BLaER1 treated with 17β-estradiol and CSF1 and Interleukin-3, amounts not matched to agents 10 nM and 100 nM (cell line): ENCODE measurements around the gene NRG3.

Experiments used
- H3K27ac ChIP-seq, 11 experiments: shearing (Covaris generic); formaldehyde crosslinking; 2 replicates each; pipeline ENCODE4 v1.8.1; 2022
- H3K27me3 ChIP-seq, 11 experiments: shearing (Covaris generic); formaldehyde crosslinking; 2 replicates each; pipeline ENCODE4 v1.8.1; 2022
- H3K36me3 ChIP-seq, 11 experiments: shearing (Covaris generic); formaldehyde crosslinking; 2 replicates each; pipeline ENCODE4 v1.8.1; 2022
- H3K4me1 ChIP-seq, 10 experiments: shearing (Covaris generic); formaldehyde crosslinking; 2 replicates each; pipeline ENCODE4 v1.8.1; 2022
- H3K4me2 ChIP-seq, 11 experiments: shearing (Covaris generic); formaldehyde crosslinking; 2 replicates each; pipeline ENCODE4 v1.8.1; 2022
- H3K4me3 ChIP-seq, 10 experiments: shearing (Covaris generic); formaldehyde crosslinking; 2 replicates each; pipeline ENCODE4 v1.8.1; 2022
- H3K9ac ChIP-seq, 11 experiments: shearing (Covaris generic); formaldehyde crosslinking; 2 replicates each; pipeline ENCODE4 v1.8.1; 2022
- H3K9me3 ChIP-seq, 11 experiments: shearing (Covaris generic); formaldehyde crosslinking; replicated peaks in 1 of 11; 2 replicates each; pipeline ENCODE4 v1.8.1; 2022
- H4K20me1 ChIP-seq, 11 experiments: shearing (Covaris generic); formaldehyde crosslinking; 2 replicates each; pipeline ENCODE4 v1.8.1; 2022
- Cebpa-rat ChIP-seq, 11 experiments: shearing (Covaris generic); IDR thresholded peaks; 2 replicates each; pipeline ENCODE4 v1.8.1; 2022

NRG3 gene

GRCh38 chr10:81875467-81876252, 666 bp downstream of the NRG3 start:
- peaks cover 15 to 78% (median 61%) of the 10 kb centered on the region in 10 experiments for H3K4me1 ChIP-seq
- no peaks in the 10 kb centered on the region for H3K36me3 ChIP-seq
- no peak for TF ChIP-seq Cebpa-rat (IDR thresholded peaks at IDR 0.05)
- H3K27me3 ChIP-seq = peaks cover 0 to 56% (median 0%) of the 10 kb centered on the region in 11 experiments; a peak in 10 of 22 replicates
- no peaks in the 10 kb centered on the region for H3K9me3 ChIP-seq
- peak overlapping the region; percentile 86 to 99 (median 96) for H3K4me2 ChIP-seq
- H3K27ac ChIP-seq = peak overlapping the region; percentile 13 to 86 (median 79); a peak in 19 of 22 replicates
- H3K9ac ChIP-seq = peak overlapping the region; percentile 72 to 89 (median 82)
- H3K4me3 ChIP-seq = peak overlapping the region; percentile 61 to 91 (median 85)
- H4K20me1 ChIP-seq = peaks cover 0 to 62% (median 11%) of the 10 kb centered on the region in 11 experiments; a peak in 11 of 22 replicates

GRCh38 chr10:81876253-81877077, 1.5 kb downstream of the NRG3 start:
- Histone ChIP-seq H3K4me3 (peak overlapping the region; percentile 61 to 91 (median 85)), H3K9ac (peak overlapping the region; percentile 72 to 89 (median 82); a peak in 20 of 22 replicates), H3K9me3 (no peaks in the 10 kb centered on the region), H3K4me2 (peak overlapping the region; percentile 86 to 99 (median 96)), H3K4me1 (peaks cover 15 to 86% (median 65%) of the 10 kb centered on the region in 10 experiments), H4K20me1 (peaks cover 0 to 67% (median 11%) of the 10 kb centered on the region in 11 experiments; a peak in 11 of 22 replicates), H3K27ac (peak overlapping the region in 9 of 11 experiments; percentile 68 to 86 (median 79); a peak in 18 of 22 replicates), H3K27me3 (peaks cover 0 to 56% (median 0%) of the 10 kb centered on the region in 11 experiments; a peak in 10 of 22 replicates), H3K36me3 (no peaks in the 10 kb centered on the region)
- no peak for TF ChIP-seq Cebpa-rat (IDR thresholded peaks at IDR 0.05)

GRCh38 chr10:81877596-81877995, 2.6 kb downstream of the NRG3 start:
- peaks cover 0 to 70% (median 11%) of the 10 kb centered on the region in 11 experiments; a peak in 11 of 22 replicates for H4K20me1 ChIP-seq
- no peak for TF ChIP-seq Cebpa-rat (IDR thresholded peaks at IDR 0.05)
- peak overlapping the region in 2 of 11 experiments; percentile 83 to 86; a peak in 2 of 22 replicates for H3K27ac ChIP-seq
- H3K4me2 ChIP-seq = peak overlapping the region in 10 of 11 experiments; percentile 86 to 99 (median 97); a peak in 18 of 22 replicates
- peaks cover 11 to 86% (median 59%) of the 10 kb centered on the region in 10 experiments; a peak in 19 of 20 replicates for H3K4me1 ChIP-seq
- no peaks in the 10 kb centered on the region for H3K36me3 ChIP-seq
- H3K4me3 ChIP-seq = peak overlapping the region in 7 of 10 experiments; percentile 79 to 91 (median 85); a peak in 12 of 20 replicates
- H3K9me3 ChIP-seq = no peaks in the 10 kb centered on the region
- H3K27me3 ChIP-seq = peaks cover 0 to 56% (median 0%) of the 10 kb centered on the region in 11 experiments; a peak in 10 of 22 replicates
- H3K9ac ChIP-seq = peak overlapping the region in 6 of 11 experiments; percentile 75 to 89 (median 84); a peak in 9 of 22 replicates

- H3K4me1 ChIP-seq = peaks cover 8 to 58% (median 42%) of the 10 kb centered on the region in 10 experiments; a peak in 18 of 20 replicates
Observed at GRCh38 chr10:81882011-81882410, 7.0 kb downstream of the NRG3 start.

GRCh38 chr10:81884856-81885255, 9.9 kb downstream of the NRG3 start:
- no peaks in the 10 kb centered on the region for H3K9me3 ChIP-seq
- peaks cover 0 to 83% (median 0%) of the 10 kb centered on the region in 11 experiments; a peak in 3 of 22 replicates for H4K20me1 ChIP-seq
- TF ChIP-seq Cebpa-rat (IDR thresholded peaks at IDR 0.05) = no peak
- peaks cover 0 to 47% (median 10%) of the 10 kb centered on the region in 11 experiments; a peak in 11 of 22 replicates for H3K36me3 ChIP-seq
- peaks cover 5 to 30% (median 19%) of the 10 kb centered on the region in 10 experiments; a peak in 15 of 20 replicates for H3K4me1 ChIP-seq
- no peak overlapping the region for H3K4me2 ChIP-seq
- H3K4me3 ChIP-seq = no peak overlapping the region
- no peaks in the 10 kb centered on the region for H3K27me3 ChIP-seq
- no peak overlapping the region for H3K27ac ChIP-seq
- no peak overlapping the region for H3K9ac ChIP-seq

More at GRCh38 chr10:81882011-81882410, 7.0 kb downstream of the NRG3 start:
- peaks cover 0 to 14% (median 0%) of the 10 kb centered on the region in 11 experiments; a peak in 4 of 22 replicates for H3K27me3 ChIP-seq
- no peaks in the 10 kb centered on the region for H3K9me3 ChIP-seq
- no peak overlapping the region for H3K9ac ChIP-seq
- no peak overlapping the region for H3K4me3 ChIP-seq
- H4K20me1 ChIP-seq = peaks cover 0 to 82% (median 0%) of the 10 kb centered on the region in 11 experiments; a peak in 5 of 22 replicates
- no peak overlapping the region for H3K27ac ChIP-seq
- H3K36me3 ChIP-seq = peaks cover 0 to 28% (median 0%) of the 10 kb centered on the region in 11 experiments; a peak in 6 of 22 replicates
- H3K4me2 ChIP-seq = peak overlapping the region in 5 of 11 experiments; percentile 2 to 95 (median 45); a peak in 9 of 22 replicates
- TF ChIP-seq Cebpa-rat (IDR thresholded peaks at IDR 0.05) = no peak

- Histone ChIP-seq H3K27ac (no peak overlapping the region), H3K9me3 (no peaks in the 10 kb centered on the region), H3K27me3 (no peaks in the 10 kb centered on the region), H3K4me2 (no peak overlapping the region), H3K9ac (no peak overlapping the region), H3K36me3 (peaks cover 0 to 53% (median 16%) of the 10 kb centered on the region in 11 experiments; a peak in 11 of 22 replicates), H4K20me1 (peaks cover 0 to 83% (median 0%) of the 10 kb centered on the region in 11 experiments; a peak in 3 of 22 replicates), H3K4me3 (no peak overlapping the region), H3K4me1 (peaks cover 5 to 24% (median 13%) of the 10 kb centered on the region in 10 experiments; a peak in 15 of 20 replicates)
- TF ChIP-seq Cebpa-rat (IDR thresholded peaks at IDR 0.05) = no peak
Observed at GRCh38 chr10:81885491-81885890, 10.5 kb downstream of the NRG3 start.

- Histone ChIP-seq H3K4me2 (no peak overlapping the region), H3K27me3 (no peaks in the 10 kb centered on the region), H3K9me3 (no peaks in the 10 kb centered on the region; a peak in 2 of 22 replicates), H3K27ac (no peak overlapping the region), H3K36me3 (peaks cover 0 to 68% (median 25%) of the 10 kb centered on the region in 11 experiments; a peak in 12 of 22 replicates), H4K20me1 (peaks cover 0 to 82% (median 0%) of the 10 kb centered on the region in 11 experiments; a peak in 3 of 22 replicates), H3K9ac (no peak overlapping the region), H3K4me1 (peaks cover 0 to 10% (median 5%) of the 10 kb centered on the region in 10 experiments; a peak in 9 of 20 replicates), H3K4me3 (no peak overlapping the region)
- TF ChIP-seq Cebpa-rat (IDR thresholded peaks at IDR 0.05) = no peak
Observed at GRCh38 chr10:81886939-81887338, 11.9 kb downstream of the NRG3 start.

GRCh38 chr10:81889181-81889769, 14.3 kb downstream of the NRG3 start:
- no peak overlapping the region for H3K27ac ChIP-seq
- H3K27me3 ChIP-seq = no peaks in the 10 kb centered on the region
- TF ChIP-seq Cebpa-rat (IDR thresholded peaks at IDR 0.05) = no peak
- no peaks in the 10 kb centered on the region; a peak in 2 of 22 replicates for H3K9me3 ChIP-seq
- H4K20me1 ChIP-seq = peaks cover 0 to 76% (median 0%) of the 10 kb centered on the region in 11 experiments; a peak in 3 of 22 replicates
- no peak overlapping the region for H3K4me3 ChIP-seq
- H3K9ac ChIP-seq = no peak overlapping the region
- H3K36me3 ChIP-seq = peaks cover 0 to 69% (median 31%) of the 10 kb centered on the region in 11 experiments; a peak in 12 of 22 replicates
- H3K4me2 ChIP-seq = no peak overlapping the region
- peaks cover 0 to 8% (median 0%) of the 10 kb centered on the region in 10 experiments; a peak in 2 of 20 replicates for H3K4me1 ChIP-seq
